ENCODE data around the gene SPATA3. TPM values are rescaled to one million over a fixed set of nuclear protein-coding genes. Genes with fewer than 3 reads are reported as not detected.
A peak's percentile ranks its signal among the peaks of the same experiment; 100 is the strongest.

The SPATA3 gene
- total and polyA plus RNA-seq, 2 of the 13 experiments (the other 11 are each of a cell fraction or from before 2014, with no cell fraction given): not detected

DNA sequence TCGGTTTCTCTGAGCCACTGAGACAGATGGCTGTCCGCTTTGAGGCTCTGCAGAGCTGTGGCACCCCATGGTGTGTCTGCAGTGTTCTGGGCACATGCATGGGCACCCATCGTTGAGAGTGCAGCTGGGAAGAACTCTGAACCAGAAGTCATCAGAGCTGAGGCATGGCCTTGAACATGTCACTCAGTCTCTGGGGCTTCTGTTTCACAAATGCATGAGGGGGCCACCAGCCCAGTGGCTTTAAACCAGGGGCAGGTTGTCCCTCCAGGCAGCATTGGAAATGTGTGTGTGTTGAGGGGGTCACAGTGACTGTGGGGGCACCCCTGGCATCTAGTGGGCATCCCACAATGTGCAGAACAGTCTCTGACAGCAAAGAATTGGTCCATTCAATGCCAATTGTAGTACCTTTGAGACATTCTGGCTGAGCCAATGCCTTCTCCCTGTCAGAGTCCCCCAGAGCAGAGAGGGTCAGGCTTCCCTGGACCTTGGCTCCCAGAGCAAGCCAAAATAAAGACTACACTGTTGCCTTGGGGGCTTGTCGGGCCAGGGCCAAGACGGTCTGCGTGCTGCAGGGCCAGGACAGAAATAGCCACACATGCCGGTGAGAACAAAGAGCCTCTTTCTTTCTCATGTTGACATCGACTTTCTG, 51.5 kb downstream of the SPATA3 start (continued):
- TF ChIP-seq, protein P1, sequence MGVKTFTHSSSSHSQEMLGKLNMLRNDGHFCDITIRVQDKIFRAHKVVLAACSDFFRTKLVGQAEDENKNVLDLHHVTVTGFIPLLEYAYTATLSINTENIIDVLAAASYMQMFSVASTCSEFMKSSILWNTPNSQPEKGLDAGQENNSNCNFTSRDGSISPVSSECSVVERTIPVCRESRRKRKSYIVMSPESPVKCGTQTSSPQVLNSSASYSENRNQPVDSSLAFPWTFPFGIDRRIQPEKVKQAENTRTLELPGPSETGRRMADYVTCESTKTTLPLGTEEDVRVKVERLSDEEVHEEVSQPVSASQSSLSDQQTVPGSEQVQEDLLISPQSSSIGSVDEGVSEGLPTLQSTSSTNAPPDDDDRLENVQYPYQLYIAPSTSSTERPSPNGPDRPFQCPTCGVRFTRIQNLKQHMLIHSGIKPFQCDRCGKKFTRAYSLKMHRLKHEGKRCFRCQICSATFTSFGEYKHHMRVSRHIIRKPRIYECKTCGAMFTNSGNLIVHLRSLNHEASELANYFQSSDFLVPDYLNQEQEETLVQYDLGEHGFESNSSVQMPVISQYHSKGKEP (CRISPR knock-in tag; IDR thresholded peaks at IDR 0.05): no peak
- peak; percentile 20 for TF ChIP-seq CCAR2 (optimal IDR thresholded peaks at IDR 0.05; ENCODE audit: low read depth, low read length)
- TF ChIP-seq, protein P2, sequence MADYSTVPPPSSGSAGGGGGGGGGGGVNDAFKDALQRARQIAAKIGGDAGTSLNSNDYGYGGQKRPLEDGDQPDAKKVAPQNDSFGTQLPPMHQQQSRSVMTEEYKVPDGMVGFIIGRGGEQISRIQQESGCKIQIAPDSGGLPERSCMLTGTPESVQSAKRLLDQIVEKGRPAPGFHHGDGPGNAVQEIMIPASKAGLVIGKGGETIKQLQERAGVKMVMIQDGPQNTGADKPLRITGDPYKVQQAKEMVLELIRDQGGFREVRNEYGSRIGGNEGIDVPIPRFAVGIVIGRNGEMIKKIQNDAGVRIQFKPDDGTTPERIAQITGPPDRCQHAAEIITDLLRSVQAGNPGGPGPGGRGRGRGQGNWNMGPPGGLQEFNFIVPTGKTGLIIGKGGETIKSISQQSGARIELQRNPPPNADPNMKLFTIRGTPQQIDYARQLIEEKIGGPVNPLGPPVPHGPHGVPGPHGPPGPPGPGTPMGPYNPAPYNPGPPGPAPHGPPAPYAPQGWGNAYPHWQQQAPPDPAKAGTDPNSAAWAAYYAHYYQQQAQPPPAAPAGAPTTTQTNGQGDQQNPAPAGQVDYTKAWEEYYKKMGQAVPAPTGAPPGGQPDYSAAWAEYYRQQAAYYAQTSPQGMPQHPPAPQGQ (CRISPR knock-in tag; IDR thresholded peaks at IDR 0.05; ENCODE audit: borderline replicate concordance): peak; percentile 93
- no peak for TF ChIP-seq SIN3A (IDR thresholded peaks at IDR 0.05; ENCODE audit: borderline replicate concordance, low read depth, low read length)
- no peak for TF ChIP-seq SATB2 (CRISPR knock-in tag; IDR thresholded peaks at IDR 0.05)
- TF ChIP-seq FOXO1 (CRISPR knock-in tag; IDR thresholded peaks at IDR 0.05): no peak; the same call in 1 of the 2 replicates
- TF ChIP-seq, protein P3, sequence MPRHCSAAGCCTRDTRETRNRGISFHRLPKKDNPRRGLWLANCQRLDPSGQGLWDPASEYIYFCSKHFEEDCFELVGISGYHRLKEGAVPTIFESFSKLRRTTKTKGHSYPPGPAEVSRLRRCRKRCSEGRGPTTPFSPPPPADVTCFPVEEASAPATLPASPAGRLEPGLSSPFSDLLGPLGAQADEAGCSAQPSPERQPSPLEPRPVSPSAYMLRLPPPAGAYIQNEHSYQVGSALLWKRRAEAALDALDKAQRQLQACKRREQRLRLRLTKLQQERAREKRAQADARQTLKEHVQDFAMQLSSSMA (CRISPR knock-in tag; IDR thresholded peaks at IDR 0.05): 0 out of 2 replicates have a peak, but pooled peaks have one; percentile 52
- peak; percentile 42; the same call in 1 of the 2 replicates for TF ChIP-seq PITX1 (CRISPR knock-in tag; IDR thresholded peaks at IDR 0.05)
- TF ChIP-seq ZBTB20 (CRISPR knock-in tag; IDR thresholded peaks at IDR 0.05; ENCODE audit: borderline replicate concordance, low read depth): no peak
- 0 out of 2 replicates have a peak, but pooled peaks have one; percentile 2 for TF ChIP-seq STAG1 (CRISPR knock-in tag; IDR thresholded peaks at IDR 0.05)
- TF ChIP-seq ZNF335 (CRISPR knock-in tag; IDR thresholded peaks at IDR 0.05): peak; percentile 83; the same call in 1 of the 2 replicates
- TF ChIP-seq, protein P4, sequence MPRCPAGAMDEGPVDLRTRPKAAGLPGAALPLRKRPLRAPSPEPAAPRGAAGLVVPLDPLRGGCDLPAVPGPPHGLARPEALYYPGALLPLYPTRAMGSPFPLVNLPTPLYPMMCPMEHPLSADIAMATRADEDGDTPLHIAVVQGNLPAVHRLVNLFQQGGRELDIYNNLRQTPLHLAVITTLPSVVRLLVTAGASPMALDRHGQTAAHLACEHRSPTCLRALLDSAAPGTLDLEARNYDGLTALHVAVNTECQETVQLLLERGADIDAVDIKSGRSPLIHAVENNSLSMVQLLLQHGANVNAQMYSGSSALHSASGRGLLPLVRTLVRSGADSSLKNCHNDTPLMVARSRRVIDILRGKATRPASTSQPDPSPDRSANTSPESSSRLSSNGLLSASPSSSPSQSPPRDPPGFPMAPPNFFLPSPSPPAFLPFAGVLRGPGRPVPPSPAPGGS (CRISPR knock-in tag; IDR thresholded peaks at IDR 0.05): peak; percentile 68; the same call in 1 of the 2 replicates
- TF ChIP-seq TMF1 (CRISPR knock-in tag; IDR thresholded peaks at IDR 0.05; ENCODE audit: low read depth): 0 out of 2 replicates have a peak, but pooled peaks have one; percentile 35
- TF ChIP-seq, protein P5, sequence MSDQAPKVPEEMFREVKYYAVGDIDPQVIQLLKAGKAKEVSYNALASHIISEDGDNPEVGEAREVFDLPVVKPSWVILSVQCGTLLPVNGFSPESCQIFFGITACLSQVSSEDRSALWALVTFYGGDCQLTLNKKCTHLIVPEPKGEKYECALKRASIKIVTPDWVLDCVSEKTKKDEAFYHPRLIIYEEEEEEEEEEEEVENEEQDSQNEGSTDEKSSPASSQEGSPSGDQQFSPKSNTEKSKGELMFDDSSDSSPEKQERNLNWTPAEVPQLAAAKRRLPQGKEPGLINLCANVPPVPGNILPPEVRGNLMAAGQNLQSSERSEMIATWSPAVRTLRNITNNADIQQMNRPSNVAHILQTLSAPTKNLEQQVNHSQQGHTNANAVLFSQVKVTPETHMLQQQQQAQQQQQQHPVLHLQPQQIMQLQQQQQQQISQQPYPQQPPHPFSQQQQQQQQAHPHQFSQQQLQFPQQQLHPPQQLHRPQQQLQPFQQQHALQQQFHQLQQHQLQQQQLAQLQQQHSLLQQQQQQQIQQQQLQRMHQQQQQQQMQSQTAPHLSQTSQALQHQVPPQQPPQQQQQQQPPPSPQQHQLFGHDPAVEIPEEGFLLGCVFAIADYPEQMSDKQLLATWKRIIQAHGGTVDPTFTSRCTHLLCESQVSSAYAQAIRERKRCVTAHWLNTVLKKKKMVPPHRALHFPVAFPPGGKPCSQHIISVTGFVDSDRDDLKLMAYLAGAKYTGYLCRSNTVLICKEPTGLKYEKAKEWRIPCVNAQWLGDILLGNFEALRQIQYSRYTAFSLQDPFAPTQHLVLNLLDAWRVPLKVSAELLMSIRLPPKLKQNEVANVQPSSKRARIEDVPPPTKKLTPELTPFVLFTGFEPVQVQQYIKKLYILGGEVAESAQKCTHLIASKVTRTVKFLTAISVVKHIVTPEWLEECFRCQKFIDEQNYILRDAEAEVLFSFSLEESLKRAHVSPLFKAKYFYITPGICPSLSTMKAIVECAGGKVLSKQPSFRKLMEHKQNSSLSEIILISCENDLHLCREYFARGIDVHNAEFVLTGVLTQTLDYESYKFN (CRISPR knock-in tag; conservative IDR thresholded peaks at IDR 0.05): peak; percentile 67
- TF ChIP-seq ZNF546 (CRISPR knock-in tag; conservative IDR thresholded peaks at IDR 0.05): peak; percentile 27; the same call in 1 of the 2 replicates
- peak; percentile 64; the same call in 1 of the 2 replicates for TF ChIP-seq RFXAP (CRISPR knock-in tag; IDR thresholded peaks at IDR 0.05; ENCODE audit: borderline replicate concordance)
- TF ChIP-seq, protein P6, sequence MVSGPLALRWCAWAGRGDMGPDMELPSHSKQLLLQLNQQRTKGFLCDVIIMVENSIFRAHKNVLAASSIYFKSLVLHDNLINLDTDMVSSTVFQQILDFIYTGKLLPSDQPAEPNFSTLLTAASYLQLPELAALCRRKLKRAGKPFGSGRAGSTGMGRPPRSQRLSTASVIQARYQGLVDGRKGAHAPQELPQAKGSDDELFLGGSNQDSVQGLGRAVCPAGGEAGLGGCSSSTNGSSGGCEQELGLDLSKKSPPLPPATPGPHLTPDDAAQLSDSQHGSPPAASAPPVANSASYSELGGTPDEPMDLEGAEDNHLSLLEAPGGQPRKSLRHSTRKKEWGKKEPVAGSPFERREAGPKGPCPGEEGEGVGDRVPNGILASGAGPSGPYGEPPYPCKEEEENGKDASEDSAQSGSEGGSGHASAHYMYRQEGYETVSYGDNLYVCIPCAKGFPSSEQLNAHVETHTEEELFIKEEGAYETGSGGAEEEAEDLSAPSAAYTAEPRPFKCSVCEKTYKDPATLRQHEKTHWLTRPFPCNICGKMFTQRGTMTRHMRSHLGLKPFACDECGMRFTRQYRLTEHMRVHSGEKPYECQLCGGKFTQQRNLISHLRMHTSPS (CRISPR knock-in tag; IDR thresholded peaks at IDR 0.05; ENCODE audit: low read depth): peak; percentile 79
